NCI-H748 (cell line): ENCODE data around the gene UBE2E3.
"Not testable (repeated sequence)": the region's sequence is repeated elsewhere in the genome, so short reads cannot be mapped to it uniquely, and the experiment has no call there.

Experiments used
- DNase-seq: peaks from one replicate; lab custom pipeline; 2025; ENCODE audit not compliant: unreplicated experiment; lab: John Stamatoyannopoulos, UW

UBE2E3 gene

DNA sequence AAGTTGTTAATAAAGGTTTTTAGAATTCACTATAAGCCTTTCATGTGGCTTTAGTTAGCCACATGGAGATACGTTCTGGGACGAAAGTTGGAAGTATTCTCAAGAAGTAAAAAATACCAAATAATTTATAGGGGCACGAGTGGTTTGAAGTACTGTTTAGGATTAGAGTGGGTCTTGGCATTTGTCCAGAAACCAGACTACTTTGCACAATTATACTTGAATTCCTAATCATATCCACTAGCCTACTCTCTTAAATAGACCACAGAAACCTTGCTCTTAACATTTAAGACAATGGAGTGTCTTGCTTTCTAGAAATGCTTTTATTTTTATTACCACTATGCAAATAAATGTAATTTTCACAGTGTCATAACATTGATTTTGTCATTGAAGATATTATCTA, 44.6 kb downstream of the UBE2E3 start:
- peak; percentile 53 for DNase-seq

- DNase-seq: no peak
Observed at GRCh38 chr2:181036445-181036844, 56.0 kb downstream of the UBE2E3 start.

GRCh38 chr2:181036848-181037603, 56.6 kb downstream of the UBE2E3 start:
- no peak for DNase-seq

DNA sequence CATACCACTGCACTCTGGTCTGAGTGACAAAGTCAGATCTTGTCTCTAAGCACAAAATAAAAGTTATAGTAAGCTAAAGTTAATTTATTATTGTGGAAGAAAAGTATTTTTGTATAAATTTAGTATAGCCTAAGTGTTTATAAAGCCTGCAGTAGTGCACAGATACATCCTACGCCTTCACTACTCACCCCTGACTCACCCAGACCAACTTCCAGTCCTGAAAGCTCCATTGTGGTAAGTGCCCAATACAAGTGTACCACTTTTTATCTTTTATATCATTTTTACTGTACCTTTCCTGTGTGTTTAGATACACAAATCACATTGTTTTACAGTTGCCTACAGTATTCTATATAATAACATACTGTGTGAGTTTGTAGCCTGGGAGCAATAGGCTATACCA, 57.5 kb downstream of the UBE2E3 start:
- DNase-seq: no peak

DNA sequence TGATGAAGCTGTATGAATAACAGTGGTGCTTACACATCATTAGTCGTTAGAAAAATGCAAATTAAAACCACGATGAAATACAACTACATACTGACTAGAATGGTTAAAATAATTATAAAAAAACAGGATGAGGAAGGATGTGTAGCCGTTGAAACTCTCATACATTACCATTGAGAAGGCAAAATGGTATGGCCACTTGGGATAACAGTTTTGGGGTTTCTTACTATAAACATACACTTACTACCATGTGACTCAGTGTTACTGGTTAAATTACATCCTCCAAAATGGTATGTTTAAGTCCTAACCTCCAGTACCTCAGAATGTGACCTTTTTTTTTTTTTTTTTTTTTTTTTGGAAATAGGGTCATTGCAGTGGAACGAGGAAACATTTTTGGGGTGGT, 58.4 kb downstream of the UBE2E3 start:
- DNase-seq: no peak

GRCh38 chr2:181040839-181041238, 60.4 kb downstream of the UBE2E3 start:
- not testable (repeated sequence) for DNase-seq

DNA sequence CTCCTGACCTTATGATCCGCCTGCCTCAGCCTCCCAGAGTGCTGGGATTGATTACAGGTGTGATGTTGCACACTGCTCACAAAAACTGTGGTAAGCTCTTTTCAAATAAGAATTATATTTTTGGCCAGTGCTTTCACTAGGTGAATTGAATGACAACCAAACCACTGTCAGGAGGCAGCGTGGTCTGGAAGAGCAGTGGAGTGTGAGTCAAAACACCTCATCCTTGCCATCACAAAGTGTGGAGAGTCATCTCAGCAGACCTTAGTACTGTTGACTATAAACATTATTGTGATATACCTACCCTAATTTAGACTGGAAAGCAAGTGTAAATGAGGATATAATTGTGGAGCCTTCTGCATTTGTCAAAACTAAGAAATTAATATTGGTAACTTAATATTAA, 61.3 kb downstream of the UBE2E3 start:
- no peak for DNase-seq

DNA sequence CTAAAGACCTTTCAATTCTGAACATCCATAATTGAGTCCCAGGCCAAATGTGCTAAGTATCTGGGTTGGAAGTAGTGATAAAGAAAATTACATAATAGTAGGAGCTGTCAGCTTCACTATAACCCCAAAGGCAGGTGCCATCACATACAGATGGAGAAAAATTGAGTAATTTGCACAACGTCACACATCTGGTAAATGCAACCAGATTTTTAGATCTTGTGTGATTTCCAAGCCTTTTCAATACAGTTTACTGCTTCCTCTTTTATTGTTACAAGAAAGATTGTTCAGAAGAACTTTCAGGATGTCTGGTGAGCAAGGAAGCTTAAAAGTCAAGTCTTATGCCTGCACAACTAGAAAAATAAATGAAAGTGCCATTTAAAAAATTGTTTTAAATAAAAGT, 62.3 kb downstream of the UBE2E3 start:
- DNase-seq: no peak

DNA sequence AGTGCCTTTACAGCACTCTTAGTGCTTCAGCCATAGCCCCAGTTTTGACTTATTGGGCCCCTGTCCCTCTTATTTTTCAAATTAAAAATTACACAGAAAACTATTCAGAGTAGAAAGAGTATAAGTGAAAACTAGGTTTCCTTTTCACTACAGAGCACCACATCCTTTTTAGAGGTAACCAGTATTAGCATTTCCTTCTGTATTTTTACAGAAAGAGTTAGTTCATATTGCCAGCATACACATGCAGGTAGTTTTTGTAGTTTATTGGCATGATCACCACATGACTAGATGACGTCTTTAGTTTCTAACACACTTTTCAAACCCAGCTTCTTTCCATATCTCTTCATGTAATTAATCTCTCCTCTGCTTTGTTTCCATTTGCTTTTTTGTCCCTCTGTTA, 66.4 kb downstream of the UBE2E3 start:
- no peak for DNase-seq

DNA sequence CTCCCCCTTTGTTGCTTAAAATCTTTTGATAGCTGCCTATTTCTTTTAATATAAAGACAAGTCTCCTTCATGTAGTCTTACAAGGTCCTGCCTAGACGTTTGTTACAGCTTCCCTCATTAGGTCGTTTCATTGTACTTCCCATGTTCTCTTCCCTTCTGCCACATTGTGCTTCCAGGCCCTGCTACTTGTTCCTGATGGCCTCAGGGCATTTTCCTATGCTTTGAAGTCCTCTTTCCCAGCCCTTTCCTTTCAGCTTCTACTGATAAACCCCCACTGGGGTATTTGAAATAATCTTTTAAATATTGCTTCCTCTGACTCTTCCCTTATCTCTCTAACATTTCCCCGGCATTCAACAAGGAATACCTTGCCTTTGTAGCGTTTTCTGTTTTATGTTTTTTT, 67.4 kb downstream of the UBE2E3 start:
- no peak for DNase-seq

DNA sequence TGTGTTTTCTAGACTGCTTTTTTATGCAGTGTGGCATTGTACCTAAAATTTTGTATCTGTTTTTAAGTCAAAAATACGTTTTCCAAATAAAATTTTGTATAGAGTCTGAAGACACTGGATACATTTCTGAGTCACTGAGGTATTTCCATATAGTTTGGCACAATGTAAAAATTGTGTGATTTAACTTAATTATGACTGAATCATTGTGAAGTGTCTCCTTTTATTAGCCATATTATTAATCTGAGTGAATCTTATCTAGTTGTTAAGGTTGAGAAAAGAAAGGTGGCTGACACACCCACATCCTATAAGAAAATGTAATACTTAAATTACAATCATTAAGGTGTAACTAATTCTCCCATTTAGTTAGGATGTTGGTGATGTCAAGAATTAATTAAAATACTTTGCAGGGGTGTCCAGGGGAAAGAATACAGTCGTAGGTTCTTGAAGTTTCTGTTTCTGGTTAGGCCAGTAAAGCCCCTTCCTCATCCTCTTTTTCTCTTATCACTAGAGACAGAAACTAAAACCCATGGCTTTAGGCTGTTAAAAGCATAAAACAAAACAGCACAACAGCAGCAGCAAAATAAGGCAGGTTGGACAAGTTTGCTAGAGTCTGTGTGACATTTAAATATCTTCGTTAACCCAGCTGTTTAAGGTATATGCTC, 71.6 kb downstream of the UBE2E3 start:
- no peak for DNase-seq

DNA sequence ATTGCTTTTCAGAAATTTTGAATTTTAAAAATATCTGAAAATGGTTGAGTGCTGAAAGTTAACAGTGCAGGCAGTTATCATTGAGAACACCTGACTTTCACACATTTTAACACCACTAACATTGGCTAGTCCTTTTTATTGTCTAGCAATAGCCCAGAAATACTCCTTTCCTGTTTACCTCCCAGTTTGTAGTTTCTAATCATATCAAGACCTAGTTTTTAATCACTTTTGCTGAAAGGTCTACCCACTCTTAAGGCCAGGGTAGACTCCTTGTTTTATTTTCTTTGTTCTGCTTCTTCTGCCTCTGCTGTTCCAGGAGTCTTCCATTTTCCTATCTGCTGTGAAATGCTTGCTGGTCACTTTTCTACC, 72.1 kb downstream of the UBE2E3 start:
- DNase-seq: no peak

- no peak for DNase-seq
Observed at GRCh38 chr2:181054256-181054655, 73.9 kb downstream of the UBE2E3 start.

DNA sequence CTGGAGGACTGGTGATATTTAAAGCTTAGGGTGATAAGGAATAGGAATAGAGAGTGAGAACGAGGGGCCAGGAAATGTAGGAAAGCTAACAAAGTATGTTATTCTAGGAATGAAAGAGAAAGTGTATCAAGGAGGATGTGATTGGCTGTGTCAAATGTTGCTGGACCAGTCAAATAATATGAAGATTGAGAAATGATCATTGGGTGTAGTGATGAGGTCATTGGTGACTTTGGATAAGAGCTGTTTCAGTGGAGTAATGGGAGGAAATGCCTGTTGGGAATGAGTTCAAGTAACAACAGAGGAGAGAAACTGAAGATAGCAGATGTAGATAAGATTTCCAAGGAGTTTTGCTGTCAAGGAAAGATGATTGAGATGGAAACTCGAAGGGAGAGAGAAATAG, 74.4 kb downstream of the UBE2E3 start:
- DNase-seq: no peak

DNA sequence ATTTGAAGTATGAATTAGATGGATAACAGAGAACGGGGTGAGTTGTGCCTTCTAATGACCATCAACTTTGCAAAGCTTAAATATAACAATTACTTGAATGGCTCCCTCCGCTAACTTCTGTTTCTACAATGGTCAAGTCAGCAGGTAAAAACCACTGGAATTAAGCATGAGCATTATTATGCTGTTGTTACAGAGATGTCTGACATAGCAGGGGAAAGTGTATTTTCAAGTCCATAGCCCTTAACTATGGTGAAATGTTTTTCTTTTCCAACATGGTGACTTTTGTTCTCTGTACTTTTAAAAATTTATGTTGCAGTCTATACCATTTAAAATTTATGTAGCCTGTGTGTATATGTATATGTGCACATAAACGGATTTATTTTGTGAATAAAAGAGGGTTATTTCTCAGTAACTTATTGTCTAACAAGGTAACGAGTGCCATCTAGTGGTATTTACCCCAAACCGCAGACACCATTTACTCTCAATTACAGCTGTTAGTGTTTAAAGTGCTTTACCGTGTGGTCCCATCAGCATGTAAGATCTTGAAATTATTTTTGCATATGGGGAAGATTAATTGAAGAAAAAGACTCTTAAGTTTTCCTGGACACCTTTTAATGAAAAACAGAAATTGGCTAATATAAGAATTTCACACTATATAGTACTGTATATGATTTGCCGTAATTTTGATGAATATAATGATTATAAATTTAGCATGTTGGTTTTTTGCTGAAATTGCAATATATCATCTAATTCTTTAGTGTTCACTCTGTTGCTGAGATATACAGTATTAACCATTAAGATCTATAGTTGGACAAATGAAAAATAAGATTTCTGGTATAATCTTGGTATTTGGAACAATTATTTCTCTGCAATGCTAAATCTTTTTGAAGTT, 78.2 kb downstream of the UBE2E3 start:
- peak; percentile 64 for DNase-seq

GRCh38 chr2:181063696-181064095, 83.3 kb downstream of the UBE2E3 start:
- no peak for DNase-seq

GRCh38 chr2:181065458-181065857, 85.1 kb downstream of the UBE2E3 start:
- DNase-seq: no peak

DNA sequence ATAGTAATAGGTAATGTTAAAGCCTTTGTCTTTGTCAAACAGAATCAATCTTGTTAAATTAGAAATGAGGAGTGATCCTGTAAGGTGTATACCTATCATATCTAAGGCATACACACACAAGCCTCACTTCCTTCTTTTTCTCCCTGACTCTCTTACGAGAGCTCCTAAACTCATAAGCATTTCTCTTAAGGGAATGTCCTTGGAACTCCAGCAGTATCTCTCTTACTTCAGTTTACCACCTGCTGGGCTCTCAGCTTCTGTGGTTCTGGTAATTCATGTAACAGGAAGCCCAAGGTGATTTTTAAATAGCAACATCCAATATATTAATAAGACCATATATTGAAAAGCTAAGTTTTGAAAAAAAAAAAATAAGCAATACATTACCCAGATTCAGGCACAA, 85.9 kb downstream of the UBE2E3 start:
- no peak for DNase-seq

GRCh38 chr2:181070119-181070835, 89.9 kb downstream of the UBE2E3 start:
- no peak for DNase-seq

DNA sequence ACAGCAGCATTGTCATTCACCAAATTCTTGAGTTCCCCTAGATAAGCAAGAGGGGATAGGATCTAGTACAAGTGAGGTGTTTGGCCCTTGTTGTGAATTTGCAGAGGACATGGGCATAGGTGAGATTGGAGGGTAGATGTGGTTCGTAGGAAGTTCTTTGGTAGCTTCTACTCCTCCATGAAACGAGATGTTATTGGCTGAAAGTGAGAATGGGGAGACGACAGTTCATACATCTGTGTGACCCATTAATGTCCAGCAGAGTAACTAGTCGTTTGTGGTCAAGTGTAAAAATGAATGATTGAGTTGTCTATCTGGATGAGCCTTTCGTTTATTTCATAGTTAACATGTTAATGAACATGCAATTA, 90.4 kb downstream of the UBE2E3 start:
- no peak for DNase-seq

- no peak for DNase-seq
Observed at GRCh38 chr2:181072486-181073235, 92.3 kb downstream of the UBE2E3 start.
